VCaP (cell line): ENCODE data around the gene OPA3.

ENCODE experiments used
- H3K27ac ChIP-seq: fragments of 450-650 bp; 2 replicates; pipeline ENCODE4 v1.5.1; 2017
- TF ChIP-seq, protein P1 (sequence below): fragments of 450-650 bp; conservative IDR thresholded peaks from 2 replicates; pipeline ENCODE4 v1.5.1; 2017; ENCODE audit warnings: mild to moderate bottlenecking, moderate library complexity

OPA3 gene

GRCh38 chr19:45601524-45602374 is 17.1 kb upstream of the OPA3 start, which contains the start of gene GPR4:
Gene GPR4 (minus strand): TSS chr19:45602212. CDS start chr19:45591866, 10,346 bp downstream.
- TF ChIP-seq, protein P1, sequence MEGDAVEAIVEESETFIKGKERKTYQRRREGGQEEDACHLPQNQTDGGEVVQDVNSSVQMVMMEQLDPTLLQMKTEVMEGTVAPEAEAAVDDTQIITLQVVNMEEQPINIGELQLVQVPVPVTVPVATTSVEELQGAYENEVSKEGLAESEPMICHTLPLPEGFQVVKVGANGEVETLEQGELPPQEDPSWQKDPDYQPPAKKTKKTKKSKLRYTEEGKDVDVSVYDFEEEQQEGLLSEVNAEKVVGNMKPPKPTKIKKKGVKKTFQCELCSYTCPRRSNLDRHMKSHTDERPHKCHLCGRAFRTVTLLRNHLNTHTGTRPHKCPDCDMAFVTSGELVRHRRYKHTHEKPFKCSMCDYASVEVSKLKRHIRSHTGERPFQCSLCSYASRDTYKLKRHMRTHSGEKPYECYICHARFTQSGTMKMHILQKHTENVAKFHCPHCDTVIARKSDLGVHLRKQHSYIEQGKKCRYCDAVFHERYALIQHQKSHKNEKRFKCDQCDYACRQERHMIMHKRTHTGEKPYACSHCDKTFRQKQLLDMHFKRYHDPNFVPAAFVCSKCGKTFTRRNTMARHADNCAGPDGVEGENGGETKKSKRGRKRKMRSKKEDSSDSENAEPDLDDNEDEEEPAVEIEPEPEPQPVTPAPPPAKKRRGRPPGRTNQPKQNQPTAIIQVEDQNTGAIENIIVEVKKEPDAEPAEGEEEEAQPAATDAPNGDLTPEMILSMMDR: no peak
- H3K27ac ChIP-seq: no peak within 1 kb of the TSS

DNA sequence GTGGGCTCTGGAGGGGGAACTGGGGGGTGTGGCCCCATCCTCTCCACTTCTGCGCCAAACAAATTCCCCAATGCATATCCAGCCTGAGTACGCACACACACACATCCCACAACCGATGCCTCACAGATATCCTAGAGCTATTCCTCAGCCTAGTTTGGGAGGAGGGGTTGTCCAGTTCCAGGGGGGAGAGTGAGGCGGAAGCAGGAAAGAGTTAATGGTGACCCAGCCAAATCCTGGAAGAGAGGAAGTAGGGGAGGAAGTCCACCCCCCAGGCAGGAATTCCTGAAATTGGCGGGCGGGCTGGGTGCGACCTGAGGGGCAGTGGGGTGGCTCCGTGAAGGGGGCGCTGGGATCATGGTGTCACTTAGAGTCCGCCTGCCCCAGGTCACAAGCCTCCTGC is 16.5 kb upstream of the OPA3 start:
- TF ChIP-seq, protein P1: no peak
- no peak overlapping the region for H3K27ac ChIP-seq

- TF ChIP-seq, protein P1: no peak
- H3K27ac ChIP-seq: no peak overlapping the region
These were observed 15.8 kb upstream of the OPA3 start for GRCh38 chr19:45600340-45600885.

DNA sequence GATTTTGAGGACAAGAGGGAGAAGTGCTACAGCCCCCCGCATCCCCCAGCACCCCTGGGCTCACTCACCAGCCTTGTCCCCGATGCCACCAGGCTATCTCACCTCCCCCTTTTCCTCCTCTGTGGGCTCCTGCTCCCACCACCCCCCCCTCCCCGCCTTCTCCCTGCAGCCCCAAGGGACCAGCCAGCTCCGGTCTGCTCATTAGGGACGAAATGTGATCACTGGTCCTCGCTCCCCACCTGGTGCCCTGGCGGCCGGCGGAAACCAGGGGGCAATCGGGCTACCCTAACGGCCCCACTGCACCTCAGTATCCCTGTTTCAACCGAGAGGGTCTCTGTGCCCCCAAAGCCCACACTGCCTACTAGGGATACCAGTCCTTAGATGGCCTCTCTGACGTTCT is 14.7 kb upstream of the OPA3 start:
- no peak overlapping the region for H3K27ac ChIP-seq
- TF ChIP-seq, protein P1: no peak

GRCh38 chr19:45598267-45599001 is 13.8 kb upstream of the OPA3 start:
- TF ChIP-seq, protein P1: no peak
- H3K27ac ChIP-seq: peak overlapping the region; percentile 23; the same call in 1 of the 2 replicates

DNA sequence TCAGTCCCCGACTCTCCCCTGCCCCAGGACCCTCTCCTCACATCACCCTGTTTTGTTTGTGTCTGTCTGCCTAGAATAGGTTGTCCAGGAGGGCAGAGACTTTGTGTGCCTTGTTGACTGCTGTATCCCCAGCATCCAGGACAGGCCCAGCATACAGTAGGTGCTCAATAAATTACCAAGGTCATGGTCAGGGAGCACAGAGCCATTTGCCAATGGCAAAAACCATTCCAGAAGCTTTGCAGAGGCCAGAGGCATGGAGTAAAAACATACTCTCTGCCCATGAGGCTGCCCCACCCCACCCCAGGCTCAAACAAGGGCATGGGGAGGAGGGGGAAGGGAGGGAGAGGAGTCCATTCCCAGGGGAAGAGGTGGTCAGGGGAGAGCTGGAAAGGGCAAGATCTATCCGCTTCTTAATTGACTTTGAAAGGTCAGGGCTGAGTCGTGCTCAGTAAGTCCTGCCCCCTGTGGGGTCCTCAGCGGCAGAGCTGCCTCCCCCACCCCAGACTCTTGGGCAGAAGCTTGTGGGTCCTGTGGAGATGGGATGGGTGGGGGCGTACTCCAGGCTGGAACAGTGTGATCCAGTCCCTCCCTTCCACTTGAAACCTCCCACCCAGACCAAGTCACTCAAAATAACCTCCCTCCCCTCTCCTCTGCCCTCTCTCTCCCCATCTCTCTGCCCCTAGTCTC is 13.0 kb upstream of the OPA3 start:
- peak overlapping the region; percentile 23; the same call in 1 of the 2 replicates for H3K27ac ChIP-seq
- TF ChIP-seq, protein P1: no peak
